GM23338 (cell line): Measurements from ENCODE around the gene KCNN2. TPM values are rescaled to one million over a fixed set of nuclear protein-coding genes. Genes with fewer than 3 reads are reported as not detected.

Experiments used
- ATAC-seq: fragments of 200-7000 bp; cut with Tn5 transposase; 3 replicates; pipeline ENCODE4 v1.9.1; 2020
- DNase-seq: peaks from one replicate; pipeline ENCODE4 v3.0.0-alpha.2; 2015; ENCODE audit warnings: low spot score
- H2AFZ ChIP-seq: fragments of 200-600 bp; sonication (generic); 2 replicates; pipeline ENCODE4 v1.8.0; 2016; ENCODE audit warnings: antibody characterized with exemption, mild to moderate bottlenecking, moderate library complexity
- H3F3A ChIP-seq: fragments of 200-600 bp; sonication (generic); replicated peaks from 2 replicates; pipeline ENCODE4 v1.8.0; 2017; ENCODE audit warnings: antibody characterized with exemption, mixed run types, low read depth
- H3K27ac ChIP-seq: fragments of 200-600 bp; sonication (generic); 2 replicates; pipeline ENCODE4 v1.6.1; 2016; ENCODE audit warnings: low read depth
- H3K27me3 ChIP-seq: fragments of 200-600 bp; sonication (generic); 2 replicates; pipeline ENCODE4 v1.8.0; 2016; ENCODE audit warnings: mild to moderate bottlenecking, mixed run types, moderate library complexity; ENCODE audit not compliant: insufficient read depth
- H3K36me3 ChIP-seq: fragments of 200-600 bp; sonication (generic); 2 replicates; pipeline ENCODE4 v1.8.0; 2016; ENCODE audit warnings: mild to moderate bottlenecking; ENCODE audit not compliant: insufficient read depth
- H3K4me1 ChIP-seq: fragments of 200-600 bp; sonication (generic); 2 replicates; pipeline ENCODE4 v1.8.0; 2016; ENCODE audit warnings: mild to moderate bottlenecking, moderate library complexity; ENCODE audit not compliant: insufficient read depth
- H3K4me2 ChIP-seq: fragments of 200-600 bp; sonication (generic); 2 replicates; pipeline ENCODE4 v1.7.1; 2017; ENCODE audit warnings: mixed run types
- H3K4me3 ChIP-seq: fragments of 200-600 bp; sonication (generic); 2 replicates; pipeline ENCODE4 v1.6.1; 2016; ENCODE audit warnings: mixed run types
- H3K79me2 ChIP-seq: fragments of 200-600 bp; sonication (generic); replicated peaks from 2 replicates; pipeline ENCODE4 v1.8.0; 2017; ENCODE audit warnings: mild to moderate bottlenecking; ENCODE audit not compliant: insufficient read depth
- H3K9me2 ChIP-seq: fragments of 200-600 bp; sonication (generic); 2 replicates; pipeline ENCODE4 v1.8.0; 2017; ENCODE audit not compliant: insufficient read depth
- H4K20me1 ChIP-seq: fragments of 200-600 bp; sonication (generic); replicated peaks from 2 replicates; pipeline ENCODE4 v1.8.0; 2017; ENCODE audit warnings: mild to moderate bottlenecking; ENCODE audit not compliant: insufficient read depth
- H3K27ac Mint-ChIP-seq: 2 replicates; pipeline ENCODE4 v1.8.0; 2020; ENCODE audit warnings: inconsistent platforms, mild to moderate bottlenecking, moderate library complexity, mixed read lengths
- H3K27me3 Mint-ChIP-seq: 3 replicates; pipeline ENCODE4 v1.8.0; 2022; ENCODE audit warnings: low read depth, mild to moderate bottlenecking, moderate library complexity, mixed read lengths, inconsistent platforms; ENCODE audit not compliant: insufficient read depth, poor library complexity
- H3K36me3 Mint-ChIP-seq: 3 replicates; pipeline ENCODE4 v1.8.0; 2021; ENCODE audit warnings: low read depth, mild to moderate bottlenecking, inconsistent platforms, moderate library complexity, mixed read lengths
- H3K4me1 Mint-ChIP-seq: 3 replicates; pipeline ENCODE4 v1.8.0; 2020; ENCODE audit warnings: mild to moderate bottlenecking, inconsistent platforms, mixed read lengths
- H3K4me3 Mint-ChIP-seq: 3 replicates; pipeline ENCODE4 v1.8.0; 2021; ENCODE audit warnings: moderate library complexity, mild to moderate bottlenecking, inconsistent platforms, mixed read lengths
- H3K9me3 Mint-ChIP-seq: 3 replicates; pipeline ENCODE4 v1.8.0; 2020; ENCODE audit warnings: moderate library complexity, mild to moderate bottlenecking, inconsistent platforms, mixed read lengths
- CREB1 ChIP-seq: fragments of 250-450 bp; sonication (Bioruptor Pico); IDR thresholded peaks from 2 replicates; pipeline ENCODE4 v1.5.0; 2020; ENCODE audit warnings: low read depth, mild to moderate bottlenecking, moderate library complexity
- CTCF ChIP-seq, 2 experiments: fragments of 200-600 bp in 1 of 2; sonication (generic) in 1 of 2; conservative IDR thresholded peaks; 2 replicates each; pipeline versions ENCODE4 v1.5.1 to v1.6.1; 2016 to 2017; ENCODE audit warnings: antibody characterized with exemption in 2 of 2, low read depth in 2 of 2, mild to moderate bottlenecking in 2 of 2, moderate library complexity in 1 of 2
- EZH2 ChIP-seq: fragments of 200-600 bp; sonication (generic); IDR thresholded peaks from one replicate; pipeline ENCODE4 v1.8.0; 2017; ENCODE audit warnings: antibody characterized with exemption, mild to moderate bottlenecking, low read depth; ENCODE audit not compliant: unreplicated experiment
- EZH2phosphoT487 ChIP-seq: fragments of 200-600 bp; sonication (generic); IDR thresholded peaks from one replicate; pipeline ENCODE4 v1.8.1; 2018; ENCODE audit warnings: antibody characterized with exemption; ENCODE audit not compliant: unreplicated experiment
- JUNB ChIP-seq: IDR thresholded peaks from one replicate; pipeline ENCODE4 v1.6.1; 2016; ENCODE audit warnings: antibody characterized with exemption; ENCODE audit not compliant: unreplicated experiment
- NANOG ChIP-seq: IDR thresholded peaks from 2 replicates; pipeline ENCODE4 v1.6.1; 2016; ENCODE audit warnings: antibody characterized with exemption, borderline replicate concordance
- POLR2AphosphoS5 ChIP-seq: IDR thresholded peaks from 2 replicates; pipeline ENCODE4 v1.6.1; 2016; ENCODE audit warnings: antibody characterized with exemption, low read depth
- STAT1 ChIP-seq: IDR thresholded peaks from one replicate; pipeline ENCODE4 v1.6.1; 2016; ENCODE audit warnings: antibody characterized with exemption; ENCODE audit not compliant: unreplicated experiment
- ZNF114 ChIP-seq: fragments of 250-450 bp; sonication (Bioruptor Pico); IDR thresholded peaks from 2 replicates; pipeline ENCODE4 v1.5.0; 2020; ENCODE audit warnings: mild to moderate bottlenecking, moderate library complexity
- ZNF331 ChIP-seq: fragments of 250-450 bp; sonication (Bioruptor Pico); IDR thresholded peaks from 2 replicates; pipeline ENCODE4 v1.5.0; 2020; ENCODE audit warnings: low read depth, mild to moderate bottlenecking, moderate library complexity
- ZNF462 ChIP-seq: fragments of 250-450 bp; sonication (Bioruptor Pico); IDR thresholded peaks from 2 replicates; pipeline ENCODE4 v1.5.0; 2020; ENCODE audit warnings: mild to moderate bottlenecking, moderate library complexity
- polyA plus RNA-seq: library from polyadenylated mRNA; unstranded; fragments of >200 nt; fragmentation: Nextera tagmentation; extraction: Ambion mirVana; gene quantifications from 2 replicates; pipeline ENCODE4 v1.2.1, GENCODE V29; 2016
- total RNA-seq: library from RNA; depleted of rRNA; stranded (reverse); fragments of >200 nt; shearing (Covaris generic); gene quantifications from 2 replicates; pipeline ENCODE4 v1.2.3, GENCODE V29; 2014
- TF ChIP-seq, protein P1 (sequence below): IDR thresholded peaks from one replicate; pipeline ENCODE4 v1.6.1; 2018; ENCODE audit warnings: antibody characterized with exemption; ENCODE audit not compliant: unreplicated experiment
- TF ChIP-seq, protein P2 (sequence below): IDR thresholded peaks from 2 replicates; pipeline ENCODE4 v1.6.1; 2016; ENCODE audit warnings: antibody characterized with exemption

Gene KCNN2
- total and polyA plus RNA-seq, 2 experiments from 2014 or later = 14.7 to 15.9 TPM

- Histone ChIP-seq H3F3A (no peaks in the 10 kb centered on the region), H3K27me3 (no peaks in the 10 kb centered on the region), H3K4me3 (no peak overlapping the region), H2AFZ (no peak overlapping the region), H3K4me2 (no peak overlapping the region), H3K27ac (no peak overlapping the region), H3K79me2 (no peaks in the 10 kb centered on the region), H3K4me1 (no peaks in the 10 kb centered on the region), H3K36me3 (no peaks in the 10 kb centered on the region), H4K20me1 (no peaks in the 10 kb centered on the region), H3K9me2 (peaks cover 5% of the 10 kb centered on the region; the same call in 1 of the 2 replicates)
- no peak for ATAC-seq
- Mint-ChIP-seq H3K4me3 (no peak overlapping the region), H3K4me1 (no peaks in the 10 kb centered on the region; the same call in 1 of the 3 replicates), H3K36me3 (no peaks in the 10 kb centered on the region), H3K9me3 (no peaks in the 10 kb centered on the region), H3K27ac (no peak overlapping the region), H3K27me3 (peaks cover 1% of the 10 kb centered on the region)
- TF ChIP-seq, protein P1, sequence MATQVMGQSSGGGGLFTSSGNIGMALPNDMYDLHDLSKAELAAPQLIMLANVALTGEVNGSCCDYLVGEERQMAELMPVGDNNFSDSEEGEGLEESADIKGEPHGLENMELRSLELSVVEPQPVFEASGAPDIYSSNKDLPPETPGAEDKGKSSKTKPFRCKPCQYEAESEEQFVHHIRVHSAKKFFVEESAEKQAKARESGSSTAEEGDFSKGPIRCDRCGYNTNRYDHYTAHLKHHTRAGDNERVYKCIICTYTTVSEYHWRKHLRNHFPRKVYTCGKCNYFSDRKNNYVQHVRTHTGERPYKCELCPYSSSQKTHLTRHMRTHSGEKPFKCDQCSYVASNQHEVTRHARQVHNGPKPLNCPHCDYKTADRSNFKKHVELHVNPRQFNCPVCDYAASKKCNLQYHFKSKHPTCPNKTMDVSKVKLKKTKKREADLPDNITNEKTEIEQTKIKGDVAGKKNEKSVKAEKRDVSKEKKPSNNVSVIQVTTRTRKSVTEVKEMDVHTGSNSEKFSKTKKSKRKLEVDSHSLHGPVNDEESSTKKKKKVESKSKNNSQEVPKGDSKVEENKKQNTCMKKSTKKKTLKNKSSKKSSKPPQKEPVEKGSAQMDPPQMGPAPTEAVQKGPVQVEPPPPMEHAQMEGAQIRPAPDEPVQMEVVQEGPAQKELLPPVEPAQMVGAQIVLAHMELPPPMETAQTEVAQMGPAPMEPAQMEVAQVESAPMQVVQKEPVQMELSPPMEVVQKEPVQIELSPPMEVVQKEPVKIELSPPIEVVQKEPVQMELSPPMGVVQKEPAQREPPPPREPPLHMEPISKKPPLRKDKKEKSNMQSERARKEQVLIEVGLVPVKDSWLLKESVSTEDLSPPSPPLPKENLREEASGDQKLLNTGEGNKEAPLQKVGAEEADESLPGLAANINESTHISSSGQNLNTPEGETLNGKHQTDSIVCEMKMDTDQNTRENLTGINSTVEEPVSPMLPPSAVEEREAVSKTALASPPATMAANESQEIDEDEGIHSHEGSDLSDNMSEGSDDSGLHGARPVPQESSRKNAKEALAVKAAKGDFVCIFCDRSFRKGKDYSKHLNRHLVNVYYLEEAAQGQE = no peak
- TF ChIP-seq ZNF331 (CRISPR knock-in tag) = no peak
- TF ChIP-seq NANOG = no peak
- no peak for TF ChIP-seq ZNF462
- TF ChIP-seq, protein P2, sequence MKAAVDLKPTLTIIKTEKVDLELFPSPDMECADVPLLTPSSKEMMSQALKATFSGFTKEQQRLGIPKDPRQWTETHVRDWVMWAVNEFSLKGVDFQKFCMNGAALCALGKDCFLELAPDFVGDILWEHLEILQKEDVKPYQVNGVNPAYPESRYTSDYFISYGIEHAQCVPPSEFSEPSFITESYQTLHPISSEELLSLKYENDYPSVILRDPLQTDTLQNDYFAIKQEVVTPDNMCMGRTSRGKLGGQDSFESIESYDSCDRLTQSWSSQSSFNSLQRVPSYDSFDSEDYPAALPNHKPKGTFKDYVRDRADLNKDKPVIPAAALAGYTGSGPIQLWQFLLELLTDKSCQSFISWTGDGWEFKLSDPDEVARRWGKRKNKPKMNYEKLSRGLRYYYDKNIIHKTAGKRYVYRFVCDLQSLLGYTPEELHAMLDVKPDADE = no peak
- no peak for TF ChIP-seq EZH2phosphoT487
- TF ChIP-seq CTCF (conservative IDR thresholded peaks at IDR 0.05; ENCODE audit: low read depth in 2 of 2) = no peak
- no peak for TF ChIP-seq ZNF114 (CRISPR knock-in tag)
- no peak for TF ChIP-seq JUNB
- TF ChIP-seq EZH2 = no peak
- TF ChIP-seq CREB1 (CRISPR knock-in tag) = no peak
- no peak for TF ChIP-seq STAT1
- TF ChIP-seq POLR2AphosphoS5 = no peak
- no peak for DNase-seq
These were observed 42.6 kb upstream of the KCNN2 start for GRCh38 chr5:114319236-114319635.
